Amniotic stem cell (primary cell): ENCODE measurements around the gene SLC1A5.
"Not testable (repeated sequence)": the region's sequence is repeated elsewhere in the genome, so short reads cannot be mapped to it uniquely, and the experiment has no call there.

Experiments
- DNase-seq: peaks from one replicate; lab custom pipeline; 2025; lab: John Stamatoyannopoulos, UW

The SLC1A5 gene

DNA sequence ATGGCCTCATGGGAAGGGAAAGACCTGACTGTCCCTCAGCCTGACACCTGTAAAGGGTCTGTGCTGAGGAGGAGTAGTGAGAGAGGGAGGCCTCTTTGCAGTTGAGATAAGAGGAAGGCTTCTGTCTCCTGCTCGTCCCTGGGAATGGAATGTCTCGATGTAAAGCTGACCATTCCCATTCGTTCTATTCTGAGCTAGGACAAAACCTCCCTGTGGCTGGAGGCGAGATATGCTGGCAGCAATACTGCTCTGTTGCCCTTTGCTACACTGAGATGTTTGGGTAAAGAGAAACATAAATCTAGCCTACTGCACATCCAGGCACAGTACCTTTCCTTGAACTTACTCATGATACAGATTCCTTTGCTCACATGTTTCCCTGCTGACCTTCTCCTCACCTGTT, 19.6 kb downstream of the SLC1A5 start:
- not testable (repeated sequence) for DNase-seq

GRCh38 chr19:46766569-46767317, 21.7 kb downstream of the SLC1A5 start:
- no peak for DNase-seq

DNA sequence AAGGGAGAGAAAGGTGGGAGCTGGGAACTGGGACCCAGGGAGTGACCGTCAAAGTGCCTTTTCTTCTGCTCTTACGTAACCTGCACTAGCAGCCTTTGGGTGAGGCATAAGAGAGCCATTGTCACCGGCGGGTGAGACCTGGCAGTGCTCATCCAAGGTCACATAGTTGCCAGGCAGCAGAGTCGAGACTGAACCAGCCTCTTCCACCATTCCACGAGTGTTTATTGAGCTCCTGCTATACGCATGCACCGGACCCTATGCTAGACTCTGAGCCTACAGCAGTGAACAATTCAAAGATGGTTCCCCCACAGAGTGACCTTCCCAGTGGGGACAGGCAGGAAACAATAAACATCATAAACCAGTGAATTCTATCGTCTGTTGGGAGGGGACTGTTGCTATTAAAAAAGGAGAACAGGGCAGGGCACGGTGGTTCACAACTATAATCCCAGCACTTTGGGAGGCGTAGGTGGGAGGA, 23.5 kb downstream of the SLC1A5 start:
- no peak for DNase-seq

DNA sequence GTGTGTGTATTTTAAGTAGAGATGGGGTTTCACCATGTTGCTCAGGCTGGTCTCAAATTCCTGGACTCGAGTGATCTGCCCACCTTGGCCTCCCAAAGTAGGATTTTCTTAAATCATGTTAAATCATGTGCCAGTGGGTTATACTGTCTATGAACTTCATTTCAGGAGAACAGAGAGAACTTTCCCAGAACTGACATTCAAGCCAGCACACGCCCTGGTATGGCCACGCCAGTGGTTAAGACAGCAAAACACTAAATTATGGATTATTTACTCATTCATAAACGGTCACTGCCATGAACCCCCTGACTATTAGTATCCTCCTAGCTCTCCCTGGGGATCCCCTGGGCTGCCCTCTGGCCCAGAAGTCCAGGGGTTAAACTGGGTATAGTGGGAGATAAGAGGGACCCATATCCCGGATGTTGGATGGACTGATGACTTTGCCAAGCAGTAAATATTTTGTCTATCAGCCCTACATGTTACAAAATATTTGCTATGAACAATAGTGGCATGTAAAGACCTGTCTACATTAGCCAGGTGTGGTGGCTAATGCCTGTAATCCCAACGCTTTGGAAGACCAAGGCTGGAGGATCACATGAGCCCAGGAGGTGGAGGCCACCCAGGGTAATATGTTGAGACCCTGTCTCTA, 26.0 kb downstream of the SLC1A5 start:
- no peak for DNase-seq

GRCh38 chr19:46761418-46761831, 27.0 kb downstream of the SLC1A5 start:
- DNase-seq = no peak

DNA sequence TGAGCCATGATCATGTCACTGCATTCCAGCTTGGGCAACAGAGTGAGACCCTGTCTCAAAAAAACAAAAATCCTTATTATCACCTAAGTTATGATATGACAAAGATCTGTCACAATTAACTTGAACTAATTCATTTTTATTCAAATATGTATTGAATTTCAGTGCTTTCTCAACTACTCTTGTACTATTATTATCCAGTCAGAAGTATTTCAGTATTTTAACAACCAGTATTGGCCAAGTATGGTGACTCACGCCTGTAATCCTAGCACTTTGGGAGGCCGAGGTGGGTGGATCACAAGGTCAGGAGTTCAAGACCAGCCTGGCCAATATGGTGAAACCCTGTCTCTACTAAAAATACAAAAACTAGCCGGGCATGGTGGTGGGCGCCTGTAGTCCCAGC, 27.5 kb downstream of the SLC1A5 start:
- not testable (repeated sequence) for DNase-seq

DNA sequence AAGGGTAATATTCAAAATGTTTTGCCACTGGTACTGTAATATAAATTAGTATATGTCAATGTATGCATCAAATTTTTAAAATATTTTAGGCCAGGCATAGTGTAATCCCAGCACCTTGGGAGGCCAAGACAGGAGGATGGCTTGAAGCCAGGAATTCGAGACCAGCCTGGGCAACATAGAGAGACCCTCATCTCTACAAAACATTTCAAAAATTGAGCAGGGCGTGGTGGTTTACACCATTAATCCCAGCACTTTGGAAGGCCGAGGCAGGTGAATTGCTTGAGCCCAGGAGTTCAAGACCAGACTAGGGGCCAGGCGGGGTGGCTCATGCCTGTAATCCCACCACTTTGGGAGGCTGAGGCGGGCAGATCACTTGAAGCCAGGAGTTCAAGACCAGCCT, 28.0 kb downstream of the SLC1A5 start:
- no peak for DNase-seq

GRCh38 chr19:46759817-46760333, 28.5 kb downstream of the SLC1A5 start:
- DNase-seq = peak; percentile 62

DNA sequence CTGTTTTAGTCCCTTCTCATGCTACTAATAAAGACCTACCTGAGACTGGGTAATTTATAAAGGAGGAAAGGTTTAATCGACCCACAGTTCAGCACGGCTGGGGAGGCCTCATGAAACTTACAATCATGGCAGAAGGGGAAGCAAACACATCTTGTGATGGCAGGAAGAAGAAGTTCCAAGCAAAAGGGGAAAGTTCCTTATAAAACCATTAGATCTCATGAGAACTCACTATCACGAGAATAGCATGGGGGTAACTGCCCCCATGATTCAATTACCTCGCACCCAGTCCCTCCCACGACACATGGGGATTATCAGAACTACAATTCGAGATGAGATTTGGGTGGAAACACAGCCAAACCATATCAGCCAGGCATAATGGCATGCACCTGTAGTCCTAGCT, 29.2 kb downstream of the SLC1A5 start:
- DNase-seq = no peak

DNA sequence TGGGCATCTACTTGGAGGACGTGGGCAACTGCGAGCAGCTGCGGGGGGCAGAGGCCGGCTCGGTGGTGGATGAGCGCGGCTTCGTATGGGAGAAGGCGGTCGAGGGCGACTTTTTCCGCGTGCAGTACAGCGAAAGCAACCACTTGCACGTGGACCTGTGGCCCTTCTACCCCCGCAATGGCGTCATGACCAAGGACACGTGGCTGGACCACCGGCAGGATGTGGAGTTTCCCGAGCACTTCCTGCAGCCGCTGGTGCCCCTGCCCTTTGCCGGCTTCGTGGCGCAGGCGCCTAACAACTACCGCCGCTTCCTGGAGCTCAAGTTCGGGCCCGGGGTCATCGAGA, 31.9 kb downstream of the SLC1A5 start:
- no peak for DNase-seq

GRCh38 chr19:46755853-46756543, 32.4 kb downstream of the SLC1A5 start:
- DNase-seq = no peak

GRCh38 chr19:46755077-46755852, 33.1 kb downstream of the SLC1A5 start:
- DNase-seq = no peak

DNA sequence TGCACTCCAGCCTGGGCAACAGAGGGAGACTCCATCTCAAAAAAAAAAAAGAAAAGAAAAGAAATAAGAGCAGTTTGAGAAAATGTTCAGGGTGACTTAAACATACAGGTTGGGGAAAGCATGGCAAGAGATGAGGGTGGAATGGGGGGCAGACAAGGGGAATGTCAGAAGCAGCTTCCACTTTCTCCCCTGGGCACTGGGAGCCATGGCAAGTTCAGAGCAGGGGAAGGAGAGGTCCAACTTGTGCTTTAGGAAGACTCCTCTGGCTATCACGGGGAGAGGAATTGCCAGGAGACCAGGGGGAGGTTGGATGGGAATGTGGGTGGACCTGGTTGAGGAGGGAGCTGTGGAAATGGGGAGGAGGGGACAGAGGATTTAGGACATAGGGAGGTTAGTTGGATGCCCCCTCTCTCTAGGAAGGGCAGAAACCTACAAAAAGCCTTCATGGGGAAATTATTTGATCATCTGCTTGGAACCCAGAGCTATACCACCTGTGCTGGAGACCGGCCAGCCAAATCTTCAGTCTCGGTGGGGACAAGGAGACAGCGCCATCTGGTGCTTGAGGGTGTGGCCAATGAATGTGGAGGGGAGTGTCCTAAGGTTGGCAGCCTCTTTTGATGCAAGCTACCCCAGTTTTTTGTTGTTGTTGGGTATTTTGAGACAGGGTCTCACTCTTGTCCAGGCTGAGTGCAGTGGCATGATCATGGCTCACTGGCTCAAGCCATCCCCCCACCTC, 34.8 kb downstream of the SLC1A5 start:
- DNase-seq = no peak

GRCh38 chr19:46748325-46749109, 39.9 kb downstream of the SLC1A5 start:
- peak; percentile 28 for DNase-seq

GRCh38 chr19:46746281-46747057, 41.9 kb downstream of the SLC1A5 start, which contains the start of gene STRN4:
TSS of gene STRN4 (minus strand) at chr19:46746450. CDS start at chr19:46746430, 20 bp downstream.
- DNase-seq = no peak

DNA sequence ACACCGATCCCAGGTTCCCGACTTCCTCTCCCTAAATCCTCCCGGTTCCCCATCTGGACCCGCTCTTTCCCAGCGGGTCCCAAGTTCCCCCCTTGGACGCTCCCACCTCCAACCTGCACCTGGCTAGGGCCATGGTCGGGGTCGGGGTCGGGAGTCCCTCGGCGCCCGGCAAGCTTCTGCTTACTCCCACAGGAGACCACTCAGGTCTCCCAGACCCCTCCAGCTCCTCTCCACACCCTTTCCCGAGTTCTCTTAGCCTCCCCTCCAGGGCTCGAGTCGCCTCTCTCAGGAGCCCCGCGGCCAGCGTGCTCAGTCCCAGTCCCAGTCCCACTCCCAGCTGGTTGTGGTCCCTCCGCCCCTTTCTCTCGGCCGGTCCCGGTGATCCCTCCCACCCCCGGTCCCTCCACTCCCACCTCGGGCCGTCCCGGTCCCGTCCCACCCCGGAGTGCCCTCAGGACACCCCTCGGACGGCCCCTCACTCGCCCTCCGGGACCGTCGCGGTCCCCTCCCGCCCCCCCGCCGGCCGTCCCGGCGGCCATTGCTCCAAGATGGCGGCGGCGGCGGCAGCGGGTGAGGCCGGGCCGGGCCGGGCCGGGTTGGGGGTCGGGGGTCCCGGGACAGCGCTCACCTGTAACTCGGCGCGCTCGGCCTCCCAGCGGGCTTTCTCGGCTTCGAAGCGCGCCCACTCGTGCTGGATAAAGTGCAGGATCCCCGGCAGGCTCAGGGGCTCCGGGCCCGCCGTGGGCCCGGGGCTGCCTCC, 42.7 kb downstream of the SLC1A5 start, which contains the start of gene FKRP:
TSS of gene FKRP (plus strand) at position 537 of the 760 bp plus-strand sequence. CDS start 9,394 bp downstream, outside the sequence.
- no peak for DNase-seq

- no peak for DNase-seq
These were observed 43.4 kb downstream of the SLC1A5 start for GRCh38 chr19:46745030-46745429.

GRCh38 chr19:46744005-46744691, 44.2 kb downstream of the SLC1A5 start:
- DNase-seq = no peak
